NCI-H69 (cell line): ENCODE measurements around the gene ALDH7A1.

Experiments used
- DNase-seq: peaks from one replicate; lab custom pipeline; 2025; lab: John Stamatoyannopoulos, UW

The ALDH7A1 gene

GRCh38 chr5:126534553-126534952, 60.5 kb downstream of the ALDH7A1 start:
- no peak for DNase-seq

GRCh38 chr5:126531543-126532120, 63.4 kb downstream of the ALDH7A1 start:
- DNase-seq = peak; percentile 64

GRCh38 chr5:126527892-126528291, 67.1 kb downstream of the ALDH7A1 start:
- no peak for DNase-seq

GRCh38 chr5:126527158-126527557, 67.9 kb downstream of the ALDH7A1 start:
- DNase-seq = no peak

- no peak for DNase-seq
Observed at GRCh38 chr5:126526493-126526892, 68.5 kb downstream of the ALDH7A1 start.

GRCh38 chr5:126525630-126526245, 69.3 kb downstream of the ALDH7A1 start:
- DNase-seq = peak; percentile 68

GRCh38 chr5:126523818-126524510, 71.1 kb downstream of the ALDH7A1 start:
- DNase-seq = no peak

GRCh38 chr5:126521130-126521529, 73.9 kb downstream of the ALDH7A1 start:
- peak; percentile 21 for DNase-seq

GRCh38 chr5:126520593-126520953, 74.4 kb downstream of the ALDH7A1 start:
- DNase-seq = no peak

- DNase-seq = peak; percentile 61
Observed at GRCh38 chr5:126519637-126520592, 75.1 kb downstream of the ALDH7A1 start.

GRCh38 chr5:126519223-126519622, 75.8 kb downstream of the ALDH7A1 start:
- DNase-seq = peak; percentile 21

GRCh38 chr5:126516852-126517251, 78.2 kb downstream of the ALDH7A1 start:
- DNase-seq = no peak

GRCh38 chr5:126516133-126516532, 78.9 kb downstream of the ALDH7A1 start:
- DNase-seq = peak; percentile 94

- peak; percentile 36 for DNase-seq
Observed at GRCh38 chr5:126515337-126515736, 79.7 kb downstream of the ALDH7A1 start.

GRCh38 chr5:126514558-126515141, 80.4 kb downstream of the ALDH7A1 start:
- no peak for DNase-seq

- DNase-seq = no peak
Observed at GRCh38 chr5:126514131-126514557, 80.9 kb downstream of the ALDH7A1 start.

- DNase-seq = no peak
Observed at GRCh38 chr5:126513703-126514102, 81.3 kb downstream of the ALDH7A1 start.

GRCh38 chr5:126513302-126513701, 81.7 kb downstream of the ALDH7A1 start:
- DNase-seq = no peak

GRCh38 chr5:126512451-126512850, 82.6 kb downstream of the ALDH7A1 start:
- no peak for DNase-seq

GRCh38 chr5:126511961-126512360, 83.1 kb downstream of the ALDH7A1 start:
- DNase-seq = no peak

GRCh38 chr5:126509339-126509738, 85.7 kb downstream of the ALDH7A1 start:
- no peak for DNase-seq

- peak; percentile 30 for DNase-seq
Observed at GRCh38 chr5:126508962-126509279, 86.1 kb downstream of the ALDH7A1 start.
